Heart right ventricle (tissue), 16 donors: Measurements from ENCODE around the gene PGLYRP3. TPM values are rescaled to one million over a fixed set of nuclear protein-coding genes. Genes with fewer than 3 reads are reported as not detected.

Source experiments
- ATAC-seq, 8 donors: fragments of 200-7000 bp; cut with Tn5 transposase; one replicate each; pipeline ENCODE4 v1.9.1; 2020; ENCODE audit warnings: mild to moderate bottlenecking in 8 of 8, moderate library complexity in 8 of 8, moderate number of reproducible peaks in 1 of 8
- DNase-seq, 2 donors: peaks; one replicate each; pipeline ENCODE4 v3.0.0-alpha.2; 2020
- H3K27ac ChIP-seq, 10 donors: fragments of 200-600 bp; sonication (generic) in 2 of 10; one replicate each; pipeline versions ENCODE4 v1.5.0 to v1.8.0; 2020 to 2022; ENCODE audit warnings: mild to moderate bottlenecking in 3 of 10
- H3K27me3 ChIP-seq, 7 donors: fragments of 200-600 bp; one replicate each; pipeline ENCODE4 v1.8.0; 2021 to 2022; ENCODE audit warnings: mild to moderate bottlenecking in 2 of 7
- H3K36me3 ChIP-seq, 9 donors: fragments of 200-600 bp; sonication (generic) in 1 of 9; one replicate each; pipeline versions ENCODE4 v1.5.0 to v1.8.0; 2020 to 2022; ENCODE audit warnings: mild to moderate bottlenecking in 2 of 9
- H3K4me1 ChIP-seq, 9 donors: fragments of 200-600 bp; sonication (generic) in 1 of 9; one replicate each; pipeline versions ENCODE4 v1.5.0 to v1.8.0; 2020 to 2022; ENCODE audit warnings: mild to moderate bottlenecking in 4 of 9
- H3K4me3 ChIP-seq, 10 donors: fragments of 200-600 bp; sonication (generic) in 2 of 10; one replicate each; pipeline versions ENCODE4 v1.5.0 to v1.8.0; 2020 to 2022; ENCODE audit warnings: mild to moderate bottlenecking in 7 of 10, moderate library complexity in 2 of 10
- H3K9me3 ChIP-seq, 11 donors: fragments of 200-600 bp in 10 of 11; sonication (generic) in 2 of 11; one replicate each; pipeline versions ENCODE4 v1.5.0 to v1.8.0; 2013 to 2022; ENCODE audit warnings: mild to moderate bottlenecking in 2 of 11, control low read depth in 1 of 11, moderate library complexity in 1 of 11
- WGBS, 2 donors: extraction: QIAGEN DNeasy Blood & Tissue Kit; methylation state at CpG; one replicate each; pipeline ENCODE4 v1.1.7; 2013; ENCODE audit warnings: inconsistent platforms in 1 of 2; 5-methylcytosine and 5-hydroxymethylcytosine counted together
- intact Hi-C, 10 donors: fragments of 100-400 bp; cut with DNase I; formaldehyde crosslinking; loops; one replicate each; pipeline versions ENCODE4 v1.11.1 to v1.14.2; 2022
- polyA plus RNA-seq, 2 donors: library from polyadenylated mRNA; stranded (reverse); fragments of 200-250 nt; gene quantifications; one replicate each; pipeline ENCODE4 v1.2.3, GENCODE V29; 2013
- total RNA-seq, 10 donors: library from RNA; stranded (reverse); fragmentation: NEBNext Ultra II Directional in 3 of 10; extraction: Animal tissue kit (Norgen Biotek cat#: 25700) in 3 of 10; gene quantifications; one replicate each; pipeline versions ENCODE4 v1.2.1 to v1.2.4, GENCODE V29; 2021 to 2023
- TF ChIP-seq, protein P1 (sequence below), 9 donors: fragments of 200-600 bp; sonication (generic) in 2 of 9; IDR thresholded peaks; one replicate each; pipeline versions ENCODE4 v1.5.0 to v1.8.0; 2021 to 2022; ENCODE audit warnings: antibody characterized with exemption in 9 of 9, mild to moderate bottlenecking in 5 of 9, moderate library complexity in 1 of 9
- donor health status: Arrhythmogenic right ventricular cardiomyopathy.
- donor health status: ischemic (EF 13 %, LVEDD 7.1; RV severe dilation, severe dysfunction).
- donor health status: healthy with polysubstance abuse.
- donor health status: DM: no; HTN: yes; CAD: no.
- donor health status: DM: no; HTN: no; CAD: no.
- donor health status: ischemic (EF 25% LVEDD 6.9; RV normal size, moderate dysfunction).
- donor health status: ischemic (EF 25% LVEDD 5.7; RV mildly dilated, moderate dysfunction).
- donor health status: healthy.
- donor health status: DM: yes; HTN: yes; CAD: no.
- donor health status: Ischemic cardiomyopathy.
- donor health status: ischemic (EF 35%, LVEDD 5.7; RV mildly dilated, moderate dysfunction).
- donor health status: nonischemic (EF 11% LVEDD 7.7; RV severe dilation, severe dysfunction).
- donor health status: DM: yes; HTN: yes; CAD: no.
- donor health status: PGD.
- donor health status: ischemic (EF 29% LVEDD 5.4; RV normal size, mild dysfunction).
- donor health status: nonischemic (EF 23%, LVEDD 6.1; RV moderate dilation, normal function).

Gene PGLYRP3
- total and polyA plus RNA-seq, 12 donors: not detected

GRCh38 chr1:153360592-153361479, 48.1 kb upstream of the PGLYRP3 start:
- peaks cover 0 to 5% (median 0%) of the 10 kb centered on the region in 9 donors for H3K36me3 ChIP-seq
- H3K27me3 ChIP-seq: peaks cover 0 to 3% (median 0%) of the 10 kb centered on the region in 7 donors
- no peak for DNase-seq
- 88 to 94% methylated on average over 11 of the region's 11 CpGs for WGBS, 2 donors
- H3K4me1 ChIP-seq: peaks cover 0 to 63% (median 6%) of the 10 kb centered on the region in 9 donors
- TF ChIP-seq, protein P1, sequence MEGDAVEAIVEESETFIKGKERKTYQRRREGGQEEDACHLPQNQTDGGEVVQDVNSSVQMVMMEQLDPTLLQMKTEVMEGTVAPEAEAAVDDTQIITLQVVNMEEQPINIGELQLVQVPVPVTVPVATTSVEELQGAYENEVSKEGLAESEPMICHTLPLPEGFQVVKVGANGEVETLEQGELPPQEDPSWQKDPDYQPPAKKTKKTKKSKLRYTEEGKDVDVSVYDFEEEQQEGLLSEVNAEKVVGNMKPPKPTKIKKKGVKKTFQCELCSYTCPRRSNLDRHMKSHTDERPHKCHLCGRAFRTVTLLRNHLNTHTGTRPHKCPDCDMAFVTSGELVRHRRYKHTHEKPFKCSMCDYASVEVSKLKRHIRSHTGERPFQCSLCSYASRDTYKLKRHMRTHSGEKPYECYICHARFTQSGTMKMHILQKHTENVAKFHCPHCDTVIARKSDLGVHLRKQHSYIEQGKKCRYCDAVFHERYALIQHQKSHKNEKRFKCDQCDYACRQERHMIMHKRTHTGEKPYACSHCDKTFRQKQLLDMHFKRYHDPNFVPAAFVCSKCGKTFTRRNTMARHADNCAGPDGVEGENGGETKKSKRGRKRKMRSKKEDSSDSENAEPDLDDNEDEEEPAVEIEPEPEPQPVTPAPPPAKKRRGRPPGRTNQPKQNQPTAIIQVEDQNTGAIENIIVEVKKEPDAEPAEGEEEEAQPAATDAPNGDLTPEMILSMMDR (IDR thresholded peaks at IDR 0.05): no peak
- ATAC-seq: peak in 4 of 8 donors; percentile 12 to 43 (median 20)
- intact Hi-C loops: loop anchor here in 1 of 10 donors (5.0 kb wide), 1 partner anchor 121 kb away; no protein-coding TSS in a partner anchor
- H3K4me3 ChIP-seq: peak overlapping the region in 1 of 10 donors; percentile 50
- H3K27ac ChIP-seq: peak overlapping the region in 2 of 10 donors; percentile 10 to 86
- H3K9me3 ChIP-seq: no peaks in the 10 kb centered on the region

DNA sequence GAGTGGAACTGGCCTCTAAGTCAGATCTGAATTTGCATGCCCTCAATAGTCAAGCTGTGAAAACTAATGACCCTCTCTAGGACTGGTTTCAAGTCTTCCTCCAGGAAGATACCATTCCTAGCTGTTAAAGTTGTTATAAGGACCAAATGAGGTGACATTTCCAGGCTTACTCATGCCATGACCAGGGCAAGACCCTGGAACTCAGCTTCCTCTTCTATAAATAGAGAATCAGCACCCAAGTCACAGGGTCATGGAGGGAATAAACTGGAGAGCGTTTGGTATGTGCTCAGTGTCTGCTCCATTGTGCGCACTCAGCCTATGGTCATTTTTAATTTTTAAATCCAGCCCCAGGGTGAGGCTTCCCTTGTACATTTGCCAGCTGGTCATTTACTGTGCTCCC, 47.4 kb upstream of the PGLYRP3 start:
- peak overlapping the region in 2 of 10 donors; percentile 10 to 86 for H3K27ac ChIP-seq
- H3K27me3 ChIP-seq: no peaks in the 10 kb centered on the region
- intact Hi-C loops: loop anchor here in 1 of 10 donors (5.0 kb wide), 1 partner anchor 122 kb away; no protein-coding TSS in a partner anchor
- peak in 5 of 8 donors; percentile 26 to 60 (median 43) for ATAC-seq
- peaks cover 0 to 5% (median 0%) of the 10 kb centered on the region in 9 donors for H3K36me3 ChIP-seq
- TF ChIP-seq, protein P1 (IDR thresholded peaks at IDR 0.05): no peak
- 74 to 81% methylated on average over 2 of the region's 2 CpGs for WGBS, 2 donors
- H3K9me3 ChIP-seq: no peaks in the 10 kb centered on the region
- peaks cover 0 to 60% (median 6%) of the 10 kb centered on the region in 9 donors for H3K4me1 ChIP-seq
- peak overlapping the region in 1 of 10 donors; percentile 50 for H3K4me3 ChIP-seq
- no peak for DNase-seq

DNA sequence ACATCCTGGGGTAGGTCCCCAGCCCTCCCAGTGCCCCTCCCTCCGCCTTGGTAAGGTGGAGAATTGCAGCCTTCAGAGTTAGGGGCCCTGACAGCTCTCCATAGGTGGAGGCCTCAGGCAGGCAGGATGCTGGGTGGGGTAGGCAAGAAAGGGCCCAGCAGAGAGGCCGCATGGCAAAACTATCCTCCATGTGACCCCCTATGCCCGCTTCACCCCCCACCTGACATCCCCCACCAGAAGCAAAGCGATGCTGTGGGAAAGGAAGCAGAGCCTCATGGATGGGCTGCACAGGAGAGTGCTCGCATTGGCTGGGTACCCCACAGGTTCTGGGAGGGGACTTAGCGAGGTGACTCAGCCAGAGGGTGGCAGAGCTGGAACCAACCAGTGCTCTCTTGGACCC, 46.5 kb upstream of the PGLYRP3 start:
- intact Hi-C loops: loop anchor here in 4 of 10 donors (5.0 to 10.0 kb wide), 3 partner anchors 48 to 386 kb away; partner anchors contain the start of gene S100A2 (in 3 of the 4)
- peak overlapping the region in 2 of 10 donors; percentile 48 to 86 for H3K27ac ChIP-seq
- H3K4me1 ChIP-seq: peaks cover 0 to 51% (median 6%) of the 10 kb centered on the region in 9 donors
- 93 to 95% methylated on average over 6 of the region's 6 CpGs for WGBS, 2 donors
- peaks cover 0 to 5% (median 0%) of the 10 kb centered on the region in 9 donors for H3K36me3 ChIP-seq
- no peaks in the 10 kb centered on the region for H3K27me3 ChIP-seq
- H3K4me3 ChIP-seq: peak overlapping the region in 1 of 10 donors; percentile 50
- H3K9me3 ChIP-seq: no peaks in the 10 kb centered on the region
- TF ChIP-seq, protein P1 (IDR thresholded peaks at IDR 0.05): no peak
- no peak for ATAC-seq
- no peak for DNase-seq

DNA sequence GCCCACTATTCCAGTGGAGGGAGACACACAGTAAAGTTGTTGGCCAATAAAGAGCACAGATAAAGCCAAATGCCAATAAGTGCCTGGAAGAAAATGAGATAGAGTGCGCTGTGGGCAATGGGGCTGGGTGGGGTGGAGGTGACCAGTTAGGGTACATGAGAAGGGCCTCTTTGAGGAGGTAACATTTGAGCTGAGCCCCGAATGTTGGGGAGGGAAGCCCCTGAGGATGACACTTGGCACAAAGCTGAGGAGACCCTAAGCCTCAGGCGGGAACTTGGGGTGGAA, 45.9 kb upstream of the PGLYRP3 start:
- H3K4me3 ChIP-seq: peak overlapping the region in 4 of 10 donors; percentile 3 to 50 (median 12)
- WGBS, 2 donors: 95 to 98% methylated on average over 3 of the region's 3 CpGs
- H3K27ac ChIP-seq: peak overlapping the region in 2 of 10 donors; percentile 48 to 86
- TF ChIP-seq, protein P1 (IDR thresholded peaks at IDR 0.05): no peak
- peaks cover 0 to 5% (median 0%) of the 10 kb centered on the region in 9 donors for H3K36me3 ChIP-seq
- H3K4me1 ChIP-seq: peaks cover 0 to 46% (median 6%) of the 10 kb centered on the region in 9 donors
- ATAC-seq (no peak), DNase-seq (no peak)
- H3K27me3 ChIP-seq: no peaks in the 10 kb centered on the region
- no peaks in the 10 kb centered on the region for H3K9me3 ChIP-seq
- intact Hi-C loops: loop anchor here in 4 of 10 donors (5.0 to 10.0 kb wide), 3 partner anchors 49 to 386 kb away; partner anchors contain the start of gene S100A2 (in 3 of the 4)
